ENCODE data around the gene CRISPLD2.
"Not testable (repeated sequence)": the region's sequence is repeated elsewhere in the genome, so short reads cannot be mapped to it uniquely, and the experiment has no call there.

DNA sequence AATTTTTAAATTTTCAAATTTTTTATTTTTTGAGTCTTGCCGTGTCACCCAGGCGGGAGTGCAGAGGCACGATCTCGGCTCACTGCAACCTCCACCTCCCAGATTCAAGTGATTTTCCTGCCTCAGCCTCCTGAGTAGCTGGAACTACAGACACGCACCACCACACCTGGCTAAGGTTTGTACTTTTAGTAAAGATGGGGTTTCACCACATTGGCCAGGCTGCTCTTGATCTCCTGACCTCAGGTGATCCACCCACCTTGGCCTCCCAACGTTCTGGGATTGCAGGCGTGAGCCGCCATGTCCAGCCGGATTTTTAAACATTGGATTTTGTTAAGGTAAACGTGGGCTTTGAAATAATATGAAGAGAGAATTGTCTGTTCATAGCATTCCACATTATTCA is 11.9 kb downstream of the CRISPLD2 start:
- not testable (repeated sequence) for TF ChIP-seq POLR2A (IDR thresholded peaks at IDR 0.05)
- TF ChIP-seq, protein P1, sequence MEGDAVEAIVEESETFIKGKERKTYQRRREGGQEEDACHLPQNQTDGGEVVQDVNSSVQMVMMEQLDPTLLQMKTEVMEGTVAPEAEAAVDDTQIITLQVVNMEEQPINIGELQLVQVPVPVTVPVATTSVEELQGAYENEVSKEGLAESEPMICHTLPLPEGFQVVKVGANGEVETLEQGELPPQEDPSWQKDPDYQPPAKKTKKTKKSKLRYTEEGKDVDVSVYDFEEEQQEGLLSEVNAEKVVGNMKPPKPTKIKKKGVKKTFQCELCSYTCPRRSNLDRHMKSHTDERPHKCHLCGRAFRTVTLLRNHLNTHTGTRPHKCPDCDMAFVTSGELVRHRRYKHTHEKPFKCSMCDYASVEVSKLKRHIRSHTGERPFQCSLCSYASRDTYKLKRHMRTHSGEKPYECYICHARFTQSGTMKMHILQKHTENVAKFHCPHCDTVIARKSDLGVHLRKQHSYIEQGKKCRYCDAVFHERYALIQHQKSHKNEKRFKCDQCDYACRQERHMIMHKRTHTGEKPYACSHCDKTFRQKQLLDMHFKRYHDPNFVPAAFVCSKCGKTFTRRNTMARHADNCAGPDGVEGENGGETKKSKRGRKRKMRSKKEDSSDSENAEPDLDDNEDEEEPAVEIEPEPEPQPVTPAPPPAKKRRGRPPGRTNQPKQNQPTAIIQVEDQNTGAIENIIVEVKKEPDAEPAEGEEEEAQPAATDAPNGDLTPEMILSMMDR (IDR thresholded peaks at IDR 0.05), result not testable (repeated sequence)
